HepG2 (cell line): ENCODE data around the gene ICOS. TPM values are rescaled to one million over a fixed set of nuclear protein-coding genes. Genes with fewer than 3 reads are reported as not detected.

ENCODE experiments used
- ATAC-seq: fragments of 200-7000 bp; cut with Tn5 transposase; 3 replicates; pipeline ENCODE4 v1.9.1; 2020; ENCODE audit warnings: mild to moderate bottlenecking, moderate library complexity
- BruUV-seq: library from RNA; stranded (reverse); fragments of 400-500 nt; replicated peaks from 2 replicates; lab custom pipeline; 2021; lab: Mats Ljungman, UMichigan
- CTCF ChIA-PET: fragments of 300-600 bp; formaldehyde crosslinking; extraction: SDS; loops from one replicate; lab custom pipeline; 2021; ENCODE audit warnings: low total read pairs, inconsistent platforms, low intra/inter-chr PET ratio; lab: Yijun Ruan, JAX
- POLR2A ChIA-PET: fragments of 350-600 bp; sonication (Branson Sonifier 250); formaldehyde crosslinking; loops from one replicate; lab custom pipeline; 2020; ENCODE audit warnings: antibody characterized with exemption, inconsistent platforms; lab: Yijun Ruan, JAX
- DNase-seq: peaks from one replicate; pipeline ENCODE4 v3.0.0-alpha.2; 2015; ENCODE audit warnings: low spot score
- FAIRE-seq: peaks from 3 replicates; lab custom pipeline; 2011; peaks lifted over from hg19 to GRCh38; lab: Jason Lieb, UNC
- H2AFZ ChIP-seq: one replicate; pipeline ENCODE4 v1.6.1; 2011; ENCODE audit warnings: low read length, inconsistent platforms
- H3K27ac ChIP-seq: fragments of 300-600 bp; 3 replicates; pipeline ENCODE4 v1.8.0; 2011; ENCODE audit warnings: mixed run types, mild to moderate bottlenecking, mixed read lengths, low read length, inconsistent platforms; ENCODE audit not compliant: insufficient read depth; ENCODE audit errors: extremely low read length
- H3K27me3 ChIP-seq, 2 experiments: fragments of 200-600 bp in 1 of 2; 2 replicates in 1 of 2; 3 replicates in 1 of 2; pipeline versions ENCODE4 v1.6.0 to v1.8.0; 2011; ENCODE audit warnings: low read length in 2 of 2, mild to moderate bottlenecking in 2 of 2, moderate library complexity in 2 of 2, inconsistent platforms in 1 of 2; ENCODE audit not compliant: insufficient read depth in 2 of 2, control insufficient read depth in 1 of 2
- H3K36me3 ChIP-seq, 2 experiments: fragments of 200-600 bp in 1 of 2; replicated peaks in 1 of 2; 2 replicates in 1 of 2; 3 replicates in 1 of 2; pipeline versions ENCODE4 v1.5.1 to v1.8.0; 2011; ENCODE audit warnings: low read length in 2 of 2, inconsistent platforms in 1 of 2; ENCODE audit not compliant: insufficient read depth in 2 of 2, control insufficient read depth in 1 of 2
- H3K4me1 ChIP-seq: 2 replicates; pipeline ENCODE4 v1.5.1; 2012; ENCODE audit warnings: low read length, inconsistent platforms; ENCODE audit not compliant: insufficient read depth
- H3K4me2 ChIP-seq: 2 replicates; pipeline ENCODE4 v1.6.0; 2011; ENCODE audit warnings: low read depth, low read length, inconsistent platforms
- H3K4me3 ChIP-seq, 3 experiments: fragments of 200-600 bp in 1 of 3; sonication (generic), shearing (Covaris generic) in 1 of 3; replicated peaks in 1 of 3; 2 replicates each; pipeline ENCODE4 v1.5.1; 2011 to 2016; ENCODE audit warnings: low read length in 3 of 3, inconsistent platforms in 2 of 3, low read depth in 2 of 3, mild to moderate bottlenecking in 2 of 3, control low read depth in 1 of 3, mixed read lengths in 1 of 3; ENCODE audit not compliant: insufficient read depth in 1 of 3
- H3K79me2 ChIP-seq: one replicate; pipeline ENCODE4 v1.6.1; 2011; ENCODE audit warnings: low read length, inconsistent platforms; ENCODE audit not compliant: insufficient read depth
- H3K9ac ChIP-seq: 2 replicates; pipeline ENCODE4 v1.6.0; 2011; ENCODE audit warnings: mild to moderate bottlenecking, low read depth, low read length, inconsistent platforms; ENCODE audit not compliant: insufficient read depth
- H3K9me3 ChIP-seq: 2 replicates; pipeline ENCODE4 v1.5.1; 2012; ENCODE audit warnings: mild to moderate bottlenecking, low read length
- H4K20me1 ChIP-seq: 2 replicates; pipeline ENCODE4 v1.6.0; 2011; ENCODE audit warnings: inconsistent platforms, mild to moderate bottlenecking, low read length, moderate library complexity; ENCODE audit not compliant: insufficient read depth
- CHCHD3 ChIP-seq: sonication (generic); formaldehyde crosslinking; IDR thresholded peaks from 2 replicates; pipeline ENCODE4 v1.8.0; 2022; ENCODE audit warnings: mild to moderate bottlenecking, missing genetic modification reagents, moderate library complexity
- ELF4 ChIP-seq: sonication (generic); formaldehyde crosslinking; IDR thresholded peaks from 2 replicates; pipeline ENCODE4 v1.5.0; 2020; ENCODE audit warnings: missing genetic modification reagents, mild to moderate bottlenecking, moderate library complexity, borderline replicate concordance
- ETV6 ChIP-seq: sonication (generic); formaldehyde crosslinking; conservative IDR thresholded peaks from 2 replicates; pipeline ENCODE4 v1.4.0; 2020; ENCODE audit warnings: missing genetic modification reagents
- HDAC1 ChIP-seq: sonication (generic); formaldehyde crosslinking; IDR thresholded peaks from 2 replicates; pipeline ENCODE4 v1.5.1; 2020; ENCODE audit warnings: mild to moderate bottlenecking, missing genetic modification reagents
- HNRNPH1 ChIP-seq: fragments of 200-400 bp; formaldehyde crosslinking; optimal IDR thresholded peaks from 2 replicates; pipeline ENCODE3; 2017; ENCODE audit warnings: mild to moderate bottlenecking, low read depth, low read length
- KAT7 ChIP-seq: IDR thresholded peaks from 2 replicates; pipeline ENCODE4 v1.6.1; 2018; ENCODE audit warnings: borderline replicate concordance, missing compliant biosample characterization
- MTERF4 ChIP-seq: sonication (generic); formaldehyde crosslinking; IDR thresholded peaks from 2 replicates; pipeline ENCODE4 v1.8.0; 2023; ENCODE audit warnings: mild to moderate bottlenecking, missing genetic modification reagents
- NCOA5 ChIP-seq: sonication (generic); formaldehyde crosslinking; IDR thresholded peaks from 2 replicates; pipeline ENCODE4 v1.4.0; 2020; ENCODE audit warnings: missing genetic modification reagents
- SOX6 ChIP-seq, 2 experiments: fragments of 450-650 bp in 1 of 2; sonication (generic) in 1 of 2; formaldehyde crosslinking in 1 of 2; IDR thresholded peaks; 2 replicates each; pipeline versions ENCODE4 v1.4.0 to v1.6.1; 2017 to 2020; ENCODE audit warnings: antibody characterized with exemption in 1 of 2, mild to moderate bottlenecking in 1 of 2, missing genetic modification reagents in 1 of 2
- STAT5B ChIP-seq: sonication (generic); formaldehyde crosslinking; IDR thresholded peaks from 2 replicates; pipeline ENCODE4 v1.4.0; 2020; ENCODE audit warnings: missing genetic modification reagents
- ZEB1 ChIP-seq: IDR thresholded peaks from 2 replicates; pipeline ENCODE4 v1.6.1; 2012; ENCODE audit warnings: mild to moderate bottlenecking, low read depth, inconsistent platforms; ENCODE audit not compliant: insufficient replicate concordance
- ZNF121 ChIP-seq: sonication (generic); formaldehyde crosslinking; IDR thresholded peaks from 2 replicates; pipeline ENCODE4 v1.5.0; 2020; ENCODE audit warnings: mild to moderate bottlenecking, missing genetic modification reagents
- ZNF350 ChIP-seq: sonication (generic); formaldehyde crosslinking; IDR thresholded peaks from 2 replicates; pipeline ENCODE4 v1.4.0; 2020; ENCODE audit warnings: mild to moderate bottlenecking, low read depth, missing genetic modification reagents, borderline replicate concordance
- ZNF44 ChIP-seq: sonication (generic); formaldehyde crosslinking; IDR thresholded peaks from 2 replicates; pipeline ENCODE4 v1.5.1; 2020; ENCODE audit warnings: mild to moderate bottlenecking, missing genetic modification reagents
- ZNF496 ChIP-seq: sonication (generic); formaldehyde crosslinking; IDR thresholded peaks from 2 replicates; pipeline ENCODE4 v1.8.1; 2023; ENCODE audit warnings: mild to moderate bottlenecking, moderate library complexity, missing genetic modification reagents; ENCODE audit not compliant: insufficient replicate concordance
- ZUFSP ChIP-seq: sonication (generic); formaldehyde crosslinking; IDR thresholded peaks from 2 replicates; pipeline ENCODE4 v1.9.0; 2021; ENCODE audit warnings: missing genetic modification reagents, mild to moderate bottlenecking, borderline replicate concordance
- in situ Hi-C: cut with HindIII; loops from 2 replicates; pipeline ENCODE4 v1.10.0; 2017; ENCODE audit warnings: low pct_unique_long_range_greater_than_20kb; ENCODE audit not compliant: extremely low pct_ligation_motif_present
- intact Hi-C: fragments of 100-400 bp; cut with micrococcal nuclease; formaldehyde crosslinking; loops from one replicate; pipeline ENCODE4 v1.10.0; 2022; ENCODE audit not compliant: unreplicated experiment
- polyA plus RNA-seq, 8 experiments: library from polyadenylated mRNA; depleted of rRNA in 3 of 8; stranded (reverse) in 7 of 8; unstranded in 1 of 8; fragments of >200 nt; fragmentation: Illumina TruSeq in 4 of 8; extraction: Trizol in 4 of 8; gene quantifications; 2 replicates each; pipeline versions ENCODE4 v1.2.1 to v1.2.3, GENCODE V29; 2011 to 2016; ENCODE audit warnings: low read depth in 4 of 8, missing spikeins in 1 of 8, mixed read lengths in 1 of 8; ENCODE audit not compliant: insufficient read depth in 1 of 8
- total RNA-seq, 5 experiments: library from RNA; depleted of rRNA; stranded (reverse); fragments of >200 nt; fragmentation: Illumina TruSeq; extraction: Trizol; gene quantifications; 2 replicates each; pipeline ENCODE4 v1.2.3, GENCODE V29; 2016; ENCODE audit warnings: low read depth in 1 of 5
- TF ChIP-seq, protein P1 (sequence below): sonication (generic); formaldehyde crosslinking; IDR thresholded peaks from 2 replicates; pipeline ENCODE4 v1.8.1; 2023; ENCODE audit warnings: mild to moderate bottlenecking, inconsistent platforms, moderate library complexity, missing genetic modification reagents, borderline replicate concordance

The ICOS gene
- total and polyA plus RNA-seq, 2 of the 13 experiments (the other 11 are each of a cell fraction or from before 2014, with no cell fraction given), result not detected

- POLR2A ChIA-PET, result no interaction called here
- TF ChIP-seq ZNF350 (no peak), SOX6 (IDR thresholded peaks at IDR 0.05) (no peak), SOX6 (CRISPR knock-in tag; IDR thresholded peaks at IDR 0.05) (no peak), ZNF496 (no peak), HDAC1 (CRISPR knock-in tag) (no peak), ZNF44 (no peak), HNRNPH1 (no peak), KAT7 (CRISPR knock-in tag) (no peak), NCOA5 (CRISPR knock-in tag) (no peak), ETV6 (CRISPR knock-in tag) (no peak), ZEB1 (no peak), CHCHD3 (CRISPR knock-in tag) (no peak), STAT5B (CRISPR knock-in tag) (no peak), MTERF4 (no peak), ELF4 (CRISPR knock-in tag) (no peak), ZNF121 (CRISPR knock-in tag) (no peak), ZUFSP (CRISPR knock-in tag) (no peak)
- TF ChIP-seq, protein P1, sequence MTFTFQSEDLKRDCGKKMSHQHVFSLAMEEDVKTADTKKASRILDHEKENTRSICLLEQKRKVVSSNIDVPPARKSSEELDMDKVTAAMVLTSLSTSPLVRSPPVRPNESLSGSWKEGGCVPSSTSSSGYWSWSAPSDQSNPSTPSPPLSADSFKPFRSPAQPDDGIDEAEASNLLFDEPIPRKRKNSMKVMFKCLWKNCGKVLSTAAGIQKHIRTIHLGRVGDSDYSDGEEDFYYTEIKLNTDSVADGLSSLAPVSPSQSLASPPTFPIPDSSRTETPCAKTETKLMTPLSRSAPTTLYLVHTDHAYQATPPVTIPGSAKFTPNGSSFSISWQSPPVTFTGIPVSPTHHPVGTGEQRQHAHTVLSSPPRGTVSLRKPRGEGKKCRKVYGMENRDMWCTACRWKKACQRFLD, result no peak
- TF ChIP-seq, all 625 proteins: peak for 0
These were observed 35.5 kb downstream of the ICOS start for GRCh38 chr2:203972066-203972465.

More at GRCh38 chr2:203972066-203972465, 35.5 kb downstream of the ICOS start:
- H2AFZ ChIP-seq, result no peak overlapping the region
- no TSS peak for BruUV-seq
- H3K36me3 ChIP-seq, result no peaks in the 10 kb centered on the region
- DNase-seq, result no peak
- peaks cover 0 to 10% of the 10 kb centered on the region in 2 experiments; a peak in 2 of 5 replicates for H3K27me3 ChIP-seq
- no peak for ATAC-seq
- no peaks in the 10 kb centered on the region for H4K20me1 ChIP-seq
- CTCF ChIA-PET, result no interaction called here
- no peak overlapping the region for H3K4me2 ChIP-seq
- H3K4me3 ChIP-seq, result no peak overlapping the region
- intact Hi-C loops (no loop called here), in situ Hi-C loops (no loop called here)
- no peak overlapping the region for H3K27ac ChIP-seq
- no peaks in the 10 kb centered on the region for H3K4me1 ChIP-seq
- no peak for FAIRE-seq
- no peaks in the 10 kb centered on the region for H3K9me3 ChIP-seq
- H3K9ac ChIP-seq, result no peak overlapping the region
- H3K79me2 ChIP-seq, result no peaks in the 10 kb centered on the region
